RWPE1 (cell line): ENCODE measurements around the gene TRIP6.
A peak's percentile ranks its signal among the peaks of the same experiment; 100 is the strongest.
"Not testable (repeated sequence)": the region's sequence is repeated elsewhere in the genome, so short reads cannot be mapped to it uniquely, and the experiment has no call there.

Experiments
- CTCF ChIA-PET: fragments of 350-600 bp; sonication (Branson Sonifier 250); formaldehyde crosslinking; extraction: SDS; loops from one replicate; lab custom pipeline; 2021; lab: Yijun Ruan, JAX
- POLR2A ChIA-PET: fragments of 400-600 bp; formaldehyde crosslinking; extraction: SDS; loops from one replicate; lab custom pipeline; 2020; ENCODE audit warnings: antibody characterized with exemption; ENCODE audit not compliant: low non-redundant PET; lab: Yijun Ruan, JAX
- DNase-seq: peaks from one replicate; pipeline ENCODE4 v3.0.0; 2012; ENCODE audit warnings: low spot score
- H3K27ac ChIP-seq: fragments of 450-650 bp; 2 replicates; pipeline ENCODE4 v1.5.1; 2017
- TF ChIP-seq, protein P1 (sequence below): fragments of 450-650 bp; conservative IDR thresholded peaks from 2 replicates; pipeline ENCODE4 v1.5.1; 2017; ENCODE audit warnings: low read depth, mild to moderate bottlenecking

The TRIP6 gene

DNA sequence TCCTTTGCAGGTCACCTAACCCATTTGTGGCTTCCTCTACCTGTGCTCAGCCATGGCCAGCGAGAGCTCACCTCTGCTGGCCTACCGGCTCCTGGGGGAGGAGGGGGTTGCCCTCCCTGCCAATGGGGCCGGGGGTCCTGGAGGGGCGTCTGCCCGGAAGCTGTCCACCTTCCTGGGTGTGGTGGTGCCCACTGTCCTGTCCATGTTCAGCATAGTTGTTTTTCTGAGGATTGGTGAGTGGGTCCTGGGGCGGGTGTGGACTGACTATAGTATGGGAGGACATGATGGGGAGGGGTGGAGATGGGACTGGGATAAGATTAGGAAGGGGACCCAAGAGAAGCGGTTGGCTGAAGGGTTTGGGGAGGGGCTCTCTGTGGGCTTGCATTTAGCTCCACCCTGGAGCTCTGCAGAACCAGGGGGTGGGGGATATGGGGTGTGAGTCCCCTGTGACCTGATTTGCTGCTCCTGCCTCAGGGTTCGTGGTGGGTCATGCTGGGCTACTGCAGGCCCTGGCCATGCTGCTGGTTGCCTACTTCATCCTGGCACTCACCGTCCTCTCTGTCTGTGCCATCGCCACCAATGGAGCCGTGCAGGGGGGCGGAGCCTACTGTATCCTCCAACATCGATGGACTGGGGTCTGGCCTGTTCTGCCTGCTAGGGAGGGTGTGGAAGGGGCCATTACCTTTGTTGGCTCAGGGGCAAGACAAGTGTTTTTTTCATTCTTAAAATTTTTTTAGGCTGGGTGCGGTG, 12.9 kb upstream of the TRIP6 start:
- ChIA-PET POLR2A (interaction anchor here (0.6 to 1.1 kb wide), 2 partner anchors 16 to 170 kb away, joined by 3 to 7 read pairs; no protein-coding TSS in a partner anchor), CTCF (interaction anchor here (0.6 kb wide), 1 partner anchor 248 kb away, joined by 3 read pairs; no protein-coding TSS in a partner anchor)
- peak overlapping the region; percentile 73 for H3K27ac ChIP-seq
- DNase-seq = no peak
- TF ChIP-seq, protein P1, sequence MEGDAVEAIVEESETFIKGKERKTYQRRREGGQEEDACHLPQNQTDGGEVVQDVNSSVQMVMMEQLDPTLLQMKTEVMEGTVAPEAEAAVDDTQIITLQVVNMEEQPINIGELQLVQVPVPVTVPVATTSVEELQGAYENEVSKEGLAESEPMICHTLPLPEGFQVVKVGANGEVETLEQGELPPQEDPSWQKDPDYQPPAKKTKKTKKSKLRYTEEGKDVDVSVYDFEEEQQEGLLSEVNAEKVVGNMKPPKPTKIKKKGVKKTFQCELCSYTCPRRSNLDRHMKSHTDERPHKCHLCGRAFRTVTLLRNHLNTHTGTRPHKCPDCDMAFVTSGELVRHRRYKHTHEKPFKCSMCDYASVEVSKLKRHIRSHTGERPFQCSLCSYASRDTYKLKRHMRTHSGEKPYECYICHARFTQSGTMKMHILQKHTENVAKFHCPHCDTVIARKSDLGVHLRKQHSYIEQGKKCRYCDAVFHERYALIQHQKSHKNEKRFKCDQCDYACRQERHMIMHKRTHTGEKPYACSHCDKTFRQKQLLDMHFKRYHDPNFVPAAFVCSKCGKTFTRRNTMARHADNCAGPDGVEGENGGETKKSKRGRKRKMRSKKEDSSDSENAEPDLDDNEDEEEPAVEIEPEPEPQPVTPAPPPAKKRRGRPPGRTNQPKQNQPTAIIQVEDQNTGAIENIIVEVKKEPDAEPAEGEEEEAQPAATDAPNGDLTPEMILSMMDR = no peak

DNA sequence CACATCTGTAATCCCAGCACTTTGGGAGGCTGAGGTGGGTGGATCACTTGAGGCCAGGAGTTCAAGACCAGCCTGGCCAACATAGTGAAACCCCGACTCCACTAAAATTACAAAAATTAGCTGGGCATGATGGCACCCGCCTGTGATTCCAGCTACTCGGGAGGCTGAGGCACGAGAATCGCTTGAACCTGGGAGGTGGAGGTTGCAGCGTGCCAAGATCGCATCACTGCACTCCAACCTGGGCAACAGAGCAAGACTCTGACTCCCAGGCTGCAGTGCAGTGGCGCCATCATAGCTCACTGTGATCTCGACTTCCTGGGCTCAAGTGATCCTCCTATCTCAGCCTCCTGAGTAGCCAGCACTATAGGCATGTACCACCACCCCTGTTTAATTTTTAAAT, 12.3 kb upstream of the TRIP6 start:
- POLR2A ChIA-PET, CTCF ChIA-PET, DNase-seq: not testable (repeated sequence)
- H3K27ac ChIP-seq = peak overlapping the region; percentile 73

DNA sequence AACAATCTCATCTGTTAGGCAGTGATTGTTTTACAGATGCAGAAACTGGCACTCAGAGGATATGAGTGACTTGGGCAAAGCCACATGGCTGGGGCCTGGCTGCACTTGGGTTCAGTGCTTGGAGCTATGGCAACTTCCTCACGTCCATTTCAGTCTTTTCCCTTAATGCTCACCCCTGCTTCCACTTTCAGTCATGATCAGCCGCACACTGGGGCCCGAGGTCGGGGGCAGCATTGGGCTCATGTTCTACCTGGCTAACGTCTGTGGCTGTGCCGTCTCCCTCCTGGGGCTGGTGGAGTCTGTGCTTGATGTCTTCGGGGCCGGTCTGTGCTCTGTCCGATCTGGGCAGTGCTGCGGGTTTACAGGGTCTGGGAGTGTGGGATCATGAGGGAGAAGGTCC, 11.7 kb upstream of the TRIP6 start:
- no peak for DNase-seq
- TF ChIP-seq, protein P1 = no peak
- H3K27ac ChIP-seq = peak overlapping the region; percentile 73
- ChIA-PET CTCF (no interaction called here), POLR2A (no interaction called here)

DNA sequence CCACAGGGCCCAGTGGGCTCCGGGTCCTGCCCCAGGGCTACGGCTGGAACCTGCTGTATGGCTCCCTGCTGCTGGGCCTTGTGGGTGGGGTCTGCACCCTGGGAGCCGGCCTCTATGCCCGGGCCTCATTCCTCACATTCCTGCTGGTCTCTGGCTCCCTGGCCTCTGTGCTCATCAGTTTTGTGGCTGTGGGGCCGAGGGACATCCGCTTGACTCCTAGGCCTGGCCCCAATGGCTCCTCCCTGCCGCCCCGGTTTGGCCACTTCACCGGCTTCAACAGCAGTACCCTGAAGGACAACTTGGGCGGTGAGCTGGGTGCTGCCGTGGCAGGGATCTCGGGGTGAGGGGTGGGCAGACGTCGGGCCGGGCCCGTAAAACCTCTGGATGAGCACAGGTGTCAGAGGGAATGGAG, 10.3 kb upstream of the TRIP6 start:
- TF ChIP-seq, protein P1 = no peak
- CTCF ChIA-PET = interaction anchor here (0.5 to 0.6 kb wide), 3 partner anchors 10 to 223 kb away, joined by 3 to 4 read pairs (median 3); partner anchors contain the start of gene TRIP6
- POLR2A ChIA-PET = no interaction called here
- DNase-seq = no peak
- peak overlapping the region; percentile 29 for H3K27ac ChIP-seq

DNA sequence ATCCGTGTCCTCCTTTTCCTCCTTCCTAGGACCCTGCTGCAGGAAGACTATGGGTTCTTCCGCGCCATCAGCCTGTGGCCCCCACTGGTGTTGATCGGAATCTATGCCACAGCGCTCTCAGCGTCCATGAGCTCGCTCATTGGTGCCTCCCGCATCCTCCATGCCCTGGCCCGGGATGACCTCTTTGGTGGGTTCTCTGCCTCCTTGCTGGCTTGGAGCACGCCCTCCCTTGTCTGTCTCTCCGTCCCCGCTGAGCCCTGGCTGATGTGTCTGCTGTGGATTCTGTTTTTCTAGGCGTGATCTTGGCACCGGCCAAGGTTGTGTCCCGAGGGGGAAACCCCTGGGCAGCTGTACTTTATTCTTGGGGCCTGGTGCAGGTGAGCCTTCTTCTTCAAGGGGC, 7.3 kb upstream of the TRIP6 start:
- CTCF ChIA-PET = interaction anchor here (1.0 kb wide), 1 partner anchor 154 kb away, joined by 5 read pairs; no protein-coding TSS in a partner anchor
- TF ChIP-seq, protein P1 = no peak

DNA sequence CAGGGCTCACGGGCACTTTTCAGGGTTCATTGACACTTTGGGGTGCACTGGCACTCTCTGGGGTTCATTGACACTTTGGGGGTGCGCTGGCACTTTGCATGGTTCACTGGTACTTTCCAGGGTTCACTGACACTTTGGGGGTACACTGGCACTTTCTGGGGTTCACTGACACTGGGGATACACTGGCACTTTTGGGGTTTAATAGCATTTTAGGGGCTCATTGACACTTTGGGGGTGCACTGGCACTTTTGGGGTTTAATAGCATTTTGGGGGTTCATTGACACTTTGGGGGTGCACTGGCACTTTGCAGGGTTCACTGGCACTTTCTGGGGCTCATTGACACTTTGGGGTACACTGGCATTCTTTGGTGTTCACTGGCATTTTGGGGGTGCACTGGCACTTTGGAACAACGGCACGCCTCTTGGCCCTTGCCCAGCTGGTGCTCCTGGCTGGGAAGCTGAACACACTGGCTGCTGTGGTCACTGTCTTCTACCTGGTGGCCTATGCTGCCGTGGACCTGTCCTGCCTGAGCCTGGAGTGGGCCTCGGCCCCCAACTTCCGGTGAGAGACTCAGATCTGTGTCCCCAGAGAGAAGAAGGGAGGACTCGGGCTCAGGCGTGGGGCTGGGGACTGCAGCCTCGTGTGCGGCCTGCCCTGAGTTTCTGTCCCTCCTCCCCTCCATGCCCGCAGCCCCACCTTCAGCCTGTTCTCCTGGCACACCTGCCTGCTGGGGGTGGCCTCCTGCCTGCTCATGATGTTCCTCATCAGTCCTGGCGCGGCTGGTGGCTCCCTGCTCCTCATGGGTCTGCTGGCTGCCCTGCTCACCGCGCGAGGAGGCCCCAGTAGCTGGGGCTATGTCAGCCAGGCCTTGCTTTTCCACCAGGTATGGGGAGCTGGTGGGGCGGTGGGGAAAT, 6.2 kb upstream of the TRIP6 start:
- DNase-seq = no peak
- CTCF ChIA-PET = interaction anchor here (0.5 kb wide), 1 partner anchor 1133 kb away, joined by 3 read pairs; no protein-coding TSS in a partner anchor
- H3K27ac ChIP-seq = peak overlapping the region; percentile 13; the same call in 1 of the 2 replicates
- TF ChIP-seq, protein P1 = no peak
- POLR2A ChIA-PET = interaction anchor here (0.6 kb wide), 1 partner anchor 273 kb away, joined by 3 read pairs; no protein-coding TSS in a partner anchor

More for the DNA sequence above, 7.3 kb upstream of the TRIP6 start:
- POLR2A ChIA-PET = no interaction called here
- no peak for DNase-seq
- peak overlapping the region; percentile 8; the same call in 1 of the 2 replicates for H3K27ac ChIP-seq
